T-helper 2 cell treated with Interferon-gamma antibody and Interleukin-4, amounts not matched to agents 100 ng/mL and 5 ng/mL, for 36 hours (primary cell): ENCODE results near the gene MVD. TPM values are rescaled to one million over a fixed set of nuclear protein-coding genes. Genes with fewer than 3 reads are reported as not detected.
"Not testable (repeated sequence)": the region's sequence is repeated elsewhere in the genome, so short reads cannot be mapped to it uniquely, and the experiment has no call there.

Source experiments
- intact Hi-C: fragments of 100-400 bp; cut with micrococcal nuclease; formaldehyde crosslinking; loops from one replicate; pipeline ENCODE4 v1.15.1; 2023
- total RNA-seq: library from RNA; stranded (reverse); gene quantifications from 2 replicates; pipeline ENCODE4 v1.2.3, GENCODE V29; 2022

Gene MVD
- total RNA-seq, 1 donor from 2014 or later = 65.6 TPM

GRCh38 chr16:88685156-88686061, 22.5 kb upstream of the MVD start:
- intact Hi-C loops = loop anchor here (1.0 to 2.0 kb wide), 3 partner anchors 15 to 34 kb away; partner anchors contain the start of genes CYBA and MVD

- intact Hi-C loops = no loop called here
Measured at GRCh38 chr16:88684569-88685155, 21.8 kb upstream of the MVD start.

GRCh38 chr16:88681709-88682451, 19.0 kb upstream of the MVD start:
- intact Hi-C loops = no loop called here

- intact Hi-C loops = no loop called here
Measured at GRCh38 chr16:88681084-88681680, 18.3 kb upstream of the MVD start.

- intact Hi-C loops = no loop called here
Measured at GRCh38 chr16:88680554-88681083, 17.7 kb upstream of the MVD start.

- intact Hi-C loops = no loop called here
Measured at GRCh38 chr16:88678224-88678979, 15.5 kb upstream of the MVD start.

- intact Hi-C loops = no loop called here
Measured at GRCh38 chr16:88677721-88678120, 14.8 kb upstream of the MVD start.

GRCh38 chr16:88676502-88677242, 13.8 kb upstream of the MVD start:
- intact Hi-C loops = no loop called here

GRCh38 chr16:88673716-88674379, 11.0 kb upstream of the MVD start:
- intact Hi-C loops = no loop called here

GRCh38 chr16:88672776-88673175, 9.9 kb upstream of the MVD start:
- intact Hi-C loops = no loop called here

GRCh38 chr16:88671806-88672205, 8.9 kb upstream of the MVD start:
- intact Hi-C loops = no loop called here

GRCh38 chr16:88669980-88670379, 7.1 kb upstream of the MVD start:
- intact Hi-C loops = no loop called here

GRCh38 chr16:88669493-88669892, 6.6 kb upstream of the MVD start:
- intact Hi-C loops = not testable (repeated sequence)

- intact Hi-C loops = no loop called here
Measured at GRCh38 chr16:88667461-88667860, 4.6 kb upstream of the MVD start.

- intact Hi-C loops = no loop called here
Measured at GRCh38 chr16:88665570-88665969, 2.7 kb upstream of the MVD start.

GRCh38 chr16:88665148-88665547, 2.3 kb upstream of the MVD start:
- intact Hi-C loops = no loop called here

- intact Hi-C loops = loop anchor here (5.0 kb wide), 1 partner anchor 90 kb away; the partner anchor contains the start of gene ZC3H18
Measured at GRCh38 chr16:88662222-88662842, 559 bp downstream of the MVD start.

- intact Hi-C loops = loop anchor here (5.0 kb wide), 1 partner anchor 89 kb away; the partner anchor contains the start of gene ZC3H18
Measured at GRCh38 chr16:88661468-88661867, 1.4 kb downstream of the MVD start.

GRCh38 chr16:88659160-88659559, 3.7 kb downstream of the MVD start:
- intact Hi-C loops = no loop called here
